HFFc6 (cell line): Measurements from ENCODE around the gene LACRT. TPM values are rescaled to one million over a fixed set of nuclear protein-coding genes. Genes with fewer than 3 reads are reported as not detected.

Experiments used
- DNase-seq: peaks from one replicate; pipeline ENCODE4 v3.0.0-alpha.2; 2018
- H3K27ac Mint-ChIP-seq: 2 replicates; pipeline ENCODE4 v1.8.0; 2020; ENCODE audit warnings: mild to moderate bottlenecking, mixed read lengths
- H3K27me3 Mint-ChIP-seq: 2 replicates; pipeline ENCODE4 v1.8.0; 2021; ENCODE audit warnings: mild to moderate bottlenecking, moderate library complexity, mixed read lengths; ENCODE audit not compliant: insufficient read depth
- H3K36me3 Mint-ChIP-seq: 2 replicates; pipeline ENCODE4 v1.8.0; 2021; ENCODE audit warnings: low read depth, mixed read lengths
- H3K4me1 Mint-ChIP-seq: 2 replicates; pipeline ENCODE4 v1.8.0; 2020; ENCODE audit warnings: low read depth, mixed read lengths
- H3K4me3 Mint-ChIP-seq: 2 replicates; pipeline ENCODE4 v1.8.0; 2020; ENCODE audit warnings: mild to moderate bottlenecking, moderate library complexity, mixed read lengths
- H3K9me3 Mint-ChIP-seq: 2 replicates; pipeline ENCODE4 v1.8.0; 2020; ENCODE audit warnings: mild to moderate bottlenecking, mixed read lengths
- total RNA-seq, 6 experiments: library from RNA; stranded (reverse); fragmentation: NEBNext Ultra II Directional; extraction: Animal tissue kit (Norgen Biotek cat#: 25700); gene quantifications; 2 replicates in 1 of 6; 3 replicates in 5 of 6; pipeline ENCODE4 v1.2.3, GENCODE V29; 2021
- TF ChIP-seq, protein P1 (sequence below): fragments of 200-600 bp; sonication (generic); IDR thresholded peaks from 2 replicates; pipeline ENCODE4 v1.5.0; 2021; ENCODE audit warnings: antibody characterized with exemption, mild to moderate bottlenecking

Gene LACRT
- total RNA-seq, 6 experiments from 2014 or later = not detected

DNA sequence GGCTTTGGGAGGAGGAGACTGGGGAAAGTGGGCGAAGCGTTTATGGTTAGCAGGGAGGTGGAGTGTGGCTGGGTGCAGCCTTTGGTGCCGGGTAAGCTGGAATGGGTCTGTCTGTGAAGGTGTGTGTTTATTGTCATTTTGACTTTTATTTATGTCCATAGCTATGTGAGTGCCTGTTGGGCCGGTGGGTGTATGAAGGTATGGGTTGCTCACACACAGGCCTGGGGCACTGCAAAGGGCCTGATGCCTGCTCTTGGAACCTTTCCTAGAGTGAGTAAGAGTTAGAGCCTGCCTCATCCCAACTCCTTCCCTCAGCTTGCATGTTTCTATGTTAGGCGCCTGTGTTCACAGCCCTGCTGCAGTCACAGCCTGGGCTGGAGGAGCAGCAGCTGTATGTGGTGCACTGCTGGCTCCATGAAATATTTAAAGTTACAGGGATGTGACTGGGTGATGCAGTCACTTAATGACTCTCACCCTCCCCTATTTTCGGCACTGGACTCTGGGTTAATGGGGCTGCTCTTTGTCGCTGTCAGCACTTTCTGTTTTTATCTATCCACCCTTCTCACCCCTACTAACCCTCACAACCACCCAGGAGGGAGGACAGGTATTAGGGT lies 43.6 kb downstream of the LACRT start:
- DNase-seq = peak; percentile 18
- TF ChIP-seq, protein P1, sequence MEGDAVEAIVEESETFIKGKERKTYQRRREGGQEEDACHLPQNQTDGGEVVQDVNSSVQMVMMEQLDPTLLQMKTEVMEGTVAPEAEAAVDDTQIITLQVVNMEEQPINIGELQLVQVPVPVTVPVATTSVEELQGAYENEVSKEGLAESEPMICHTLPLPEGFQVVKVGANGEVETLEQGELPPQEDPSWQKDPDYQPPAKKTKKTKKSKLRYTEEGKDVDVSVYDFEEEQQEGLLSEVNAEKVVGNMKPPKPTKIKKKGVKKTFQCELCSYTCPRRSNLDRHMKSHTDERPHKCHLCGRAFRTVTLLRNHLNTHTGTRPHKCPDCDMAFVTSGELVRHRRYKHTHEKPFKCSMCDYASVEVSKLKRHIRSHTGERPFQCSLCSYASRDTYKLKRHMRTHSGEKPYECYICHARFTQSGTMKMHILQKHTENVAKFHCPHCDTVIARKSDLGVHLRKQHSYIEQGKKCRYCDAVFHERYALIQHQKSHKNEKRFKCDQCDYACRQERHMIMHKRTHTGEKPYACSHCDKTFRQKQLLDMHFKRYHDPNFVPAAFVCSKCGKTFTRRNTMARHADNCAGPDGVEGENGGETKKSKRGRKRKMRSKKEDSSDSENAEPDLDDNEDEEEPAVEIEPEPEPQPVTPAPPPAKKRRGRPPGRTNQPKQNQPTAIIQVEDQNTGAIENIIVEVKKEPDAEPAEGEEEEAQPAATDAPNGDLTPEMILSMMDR = no peak
- H3K4me3 Mint-ChIP-seq = no peak overlapping the region

DNA sequence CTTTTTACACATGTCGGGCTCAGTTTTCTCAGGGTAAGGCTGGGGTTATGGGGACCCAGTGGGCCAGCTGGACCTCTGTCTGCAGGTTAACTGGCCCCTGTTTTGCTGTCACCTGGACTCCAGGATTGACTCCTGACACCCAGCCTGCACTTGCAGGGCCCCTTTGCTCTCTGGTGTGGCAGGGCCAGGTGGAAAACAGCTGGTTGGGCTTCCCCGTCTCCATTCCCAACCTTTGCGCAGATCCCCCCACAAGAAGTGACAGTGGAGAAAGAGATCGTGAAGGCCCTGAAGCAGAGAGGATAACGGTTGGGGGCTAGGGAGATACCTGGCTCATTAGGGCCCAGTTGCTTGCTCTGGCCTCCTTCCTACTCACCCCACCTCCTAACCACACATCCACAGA lies 44.7 kb downstream of the LACRT start:
- no peak overlapping the region for H3K4me3 Mint-ChIP-seq
- H3K4me1 Mint-ChIP-seq = no peaks in the 10 kb centered on the region
- no peak overlapping the region for H3K27ac Mint-ChIP-seq
- no peak for DNase-seq
- TF ChIP-seq, protein P1 = no peak
- H3K9me3 Mint-ChIP-seq = no peaks in the 10 kb centered on the region
- peaks cover 59% of the 10 kb centered on the region for H3K27me3 Mint-ChIP-seq
- H3K36me3 Mint-ChIP-seq = no peaks in the 10 kb centered on the region

More for the DNA sequence above, 43.6 kb downstream of the LACRT start:
- no peaks in the 10 kb centered on the region for H3K9me3 Mint-ChIP-seq
- no peaks in the 10 kb centered on the region for H3K36me3 Mint-ChIP-seq
- no peak overlapping the region for H3K27ac Mint-ChIP-seq
- no peaks in the 10 kb centered on the region for H3K4me1 Mint-ChIP-seq
- H3K27me3 Mint-ChIP-seq = peaks cover 53% of the 10 kb centered on the region

DNA sequence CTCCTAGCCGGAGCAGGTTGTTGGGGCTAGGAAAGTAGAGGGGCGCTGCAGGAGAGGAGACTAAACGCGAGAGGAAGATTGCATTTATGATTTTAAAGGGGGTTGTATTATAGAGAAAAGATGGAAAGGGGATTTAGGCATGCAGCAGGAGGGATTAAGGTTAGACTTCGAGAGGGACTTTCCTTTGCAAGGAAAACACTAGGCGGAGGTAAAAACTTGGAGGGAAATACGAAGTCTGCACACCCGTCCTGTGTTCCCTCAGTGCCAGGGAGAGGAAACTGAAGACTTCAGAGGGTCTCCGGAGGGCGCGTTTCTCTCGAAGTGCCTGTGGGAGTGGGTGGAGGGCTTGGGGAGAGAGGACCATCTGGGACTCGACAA lies 45.8 kb downstream of the LACRT start:
- DNase-seq = no peak
- peaks cover 58% of the 10 kb centered on the region for H3K27me3 Mint-ChIP-seq
- TF ChIP-seq, protein P1 = no peak
- no peaks in the 10 kb centered on the region for H3K9me3 Mint-ChIP-seq
- H3K4me1 Mint-ChIP-seq = no peaks in the 10 kb centered on the region
- no peak overlapping the region for H3K27ac Mint-ChIP-seq
- H3K36me3 Mint-ChIP-seq = no peaks in the 10 kb centered on the region
- H3K4me3 Mint-ChIP-seq = no peak overlapping the region

DNA sequence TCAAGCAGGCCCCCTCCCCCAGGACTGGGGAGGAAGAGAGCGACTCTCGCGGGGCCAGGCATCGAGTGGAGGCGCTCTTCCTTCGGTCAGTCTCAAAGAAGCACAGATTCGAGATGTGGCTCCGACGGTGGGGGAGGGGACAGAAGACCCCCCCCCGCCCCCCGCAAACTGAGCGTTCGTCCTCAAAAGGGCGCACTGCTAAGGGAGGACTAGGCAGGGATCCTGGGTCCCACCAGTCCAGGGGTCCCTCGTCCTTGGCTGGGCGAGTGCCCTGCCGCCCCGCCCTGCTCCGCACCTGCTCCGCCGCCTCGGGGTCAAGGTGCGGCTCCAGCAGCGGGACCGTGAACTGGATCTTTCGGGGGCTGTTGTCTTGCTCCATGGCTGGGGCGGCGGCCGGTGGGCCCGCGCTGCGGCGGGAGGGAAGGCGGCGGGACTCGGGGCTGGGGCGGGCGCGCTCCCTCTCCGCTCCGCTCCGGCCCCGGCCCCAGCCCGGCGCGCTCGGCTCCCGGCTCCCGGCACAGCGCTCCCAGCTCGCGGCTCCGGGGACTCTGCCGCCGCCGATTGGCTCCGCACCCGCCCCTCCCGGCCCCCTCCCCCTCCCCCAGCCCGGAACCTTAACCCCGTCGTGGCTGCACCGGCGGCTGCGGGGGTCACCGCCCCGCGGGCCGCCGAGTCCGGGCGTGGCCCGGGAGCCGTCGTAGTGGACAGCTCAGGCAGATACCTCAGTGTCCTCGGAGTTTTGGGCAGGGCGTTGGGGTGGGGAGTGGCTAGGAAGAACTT lies 46.4 kb downstream of the LACRT start, which contains the start of gene PPP1R1A:
TSS of gene PPP1R1A (minus strand) at position 550 of the 780 bp plus-strand sequence. CDS start at position 379, 171 bp downstream.
- no peak within 1 kb of the TSS for H3K4me3 Mint-ChIP-seq
- no peak within 1 kb of the TSS for H3K27ac Mint-ChIP-seq
- H3K9me3 Mint-ChIP-seq = no peaks in the 10 kb centered on the region
- H3K36me3 Mint-ChIP-seq = no peaks in the 10 kb centered on the region
- DNase-seq = no peak
- peaks cover 59% of the 10 kb centered on the region for H3K27me3 Mint-ChIP-seq
- H3K4me1 Mint-ChIP-seq = no peaks in the 10 kb centered on the region
- TF ChIP-seq, protein P1 = no peak

DNA sequence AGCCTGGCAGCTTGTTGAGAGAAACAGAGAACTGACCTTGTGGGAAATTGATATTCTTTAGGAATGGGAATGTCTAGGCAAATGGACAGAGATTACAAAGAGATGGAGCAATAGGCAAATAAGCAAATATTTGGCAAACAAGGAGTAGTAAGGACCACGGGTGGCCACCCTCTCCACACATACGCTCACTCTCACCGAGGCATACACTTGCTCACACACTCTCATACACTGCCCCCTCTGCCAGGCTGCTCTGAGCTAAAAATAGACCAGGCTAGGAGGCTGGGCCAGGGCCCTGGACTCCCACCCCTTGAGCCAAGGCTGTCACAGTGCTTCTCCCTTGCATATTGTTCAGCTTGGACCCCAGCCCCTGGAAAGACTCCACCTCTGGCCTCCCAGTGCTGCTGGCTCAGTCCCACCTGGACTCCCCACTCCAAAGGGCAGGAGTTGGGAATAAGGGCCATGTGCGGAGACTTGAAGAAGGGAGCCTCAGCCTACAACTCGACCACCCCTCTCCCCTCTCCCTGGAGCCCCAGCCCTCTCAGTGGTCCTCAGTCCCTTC lies 47.3 kb downstream of the LACRT start:
- Mint-ChIP-seq H3K27ac (no peak overlapping the region), H3K27me3 (peaks cover 65% of the 10 kb centered on the region), H3K4me1 (no peaks in the 10 kb centered on the region), H3K4me3 (no peak overlapping the region), H3K36me3 (no peaks in the 10 kb centered on the region), H3K9me3 (no peaks in the 10 kb centered on the region)
- TF ChIP-seq, protein P1 = no peak
- DNase-seq = no peak
